SKM-1 (cell line): ENCODE data around the gene AKNA.

ENCODE experiments used
- DNase-seq: peaks from one replicate; lab custom pipeline; 2025; ENCODE audit not compliant: unreplicated experiment; lab: John Stamatoyannopoulos, UW

Gene AKNA, protein sequence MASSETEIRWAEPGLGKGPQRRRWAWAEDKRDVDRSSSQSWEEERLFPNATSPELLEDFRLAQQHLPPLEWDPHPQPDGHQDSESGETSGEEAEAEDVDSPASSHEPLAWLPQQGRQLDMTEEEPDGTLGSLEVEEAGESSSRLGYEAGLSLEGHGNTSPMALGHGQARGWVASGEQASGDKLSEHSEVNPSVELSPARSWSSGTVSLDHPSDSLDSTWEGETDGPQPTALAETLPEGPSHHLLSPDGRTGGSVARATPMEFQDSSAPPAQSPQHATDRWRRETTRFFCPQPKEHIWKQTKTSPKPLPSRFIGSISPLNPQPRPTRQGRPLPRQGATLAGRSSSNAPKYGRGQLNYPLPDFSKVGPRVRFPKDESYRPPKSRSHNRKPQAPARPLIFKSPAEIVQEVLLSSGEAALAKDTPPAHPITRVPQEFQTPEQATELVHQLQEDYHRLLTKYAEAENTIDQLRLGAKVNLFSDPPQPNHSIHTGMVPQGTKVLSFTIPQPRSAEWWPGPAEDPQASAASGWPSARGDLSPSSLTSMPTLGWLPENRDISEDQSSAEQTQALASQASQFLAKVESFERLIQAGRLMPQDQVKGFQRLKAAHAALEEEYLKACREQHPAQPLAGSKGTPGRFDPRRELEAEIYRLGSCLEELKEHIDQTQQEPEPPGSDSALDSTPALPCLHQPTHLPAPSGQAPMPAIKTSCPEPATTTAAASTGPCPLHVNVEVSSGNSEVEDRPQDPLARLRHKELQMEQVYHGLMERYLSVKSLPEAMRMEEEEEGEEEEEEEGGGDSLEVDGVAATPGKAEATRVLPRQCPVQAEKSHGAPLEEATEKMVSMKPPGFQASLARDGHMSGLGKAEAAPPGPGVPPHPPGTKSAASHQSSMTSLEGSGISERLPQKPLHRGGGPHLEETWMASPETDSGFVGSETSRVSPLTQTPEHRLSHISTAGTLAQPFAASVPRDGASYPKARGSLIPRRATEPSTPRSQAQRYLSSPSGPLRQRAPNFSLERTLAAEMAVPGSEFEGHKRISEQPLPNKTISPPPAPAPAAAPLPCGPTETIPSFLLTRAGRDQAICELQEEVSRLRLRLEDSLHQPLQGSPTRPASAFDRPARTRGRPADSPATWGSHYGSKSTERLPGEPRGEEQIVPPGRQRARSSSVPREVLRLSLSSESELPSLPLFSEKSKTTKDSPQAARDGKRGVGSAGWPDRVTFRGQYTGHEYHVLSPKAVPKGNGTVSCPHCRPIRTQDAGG (N-terminal part only)

DNA sequence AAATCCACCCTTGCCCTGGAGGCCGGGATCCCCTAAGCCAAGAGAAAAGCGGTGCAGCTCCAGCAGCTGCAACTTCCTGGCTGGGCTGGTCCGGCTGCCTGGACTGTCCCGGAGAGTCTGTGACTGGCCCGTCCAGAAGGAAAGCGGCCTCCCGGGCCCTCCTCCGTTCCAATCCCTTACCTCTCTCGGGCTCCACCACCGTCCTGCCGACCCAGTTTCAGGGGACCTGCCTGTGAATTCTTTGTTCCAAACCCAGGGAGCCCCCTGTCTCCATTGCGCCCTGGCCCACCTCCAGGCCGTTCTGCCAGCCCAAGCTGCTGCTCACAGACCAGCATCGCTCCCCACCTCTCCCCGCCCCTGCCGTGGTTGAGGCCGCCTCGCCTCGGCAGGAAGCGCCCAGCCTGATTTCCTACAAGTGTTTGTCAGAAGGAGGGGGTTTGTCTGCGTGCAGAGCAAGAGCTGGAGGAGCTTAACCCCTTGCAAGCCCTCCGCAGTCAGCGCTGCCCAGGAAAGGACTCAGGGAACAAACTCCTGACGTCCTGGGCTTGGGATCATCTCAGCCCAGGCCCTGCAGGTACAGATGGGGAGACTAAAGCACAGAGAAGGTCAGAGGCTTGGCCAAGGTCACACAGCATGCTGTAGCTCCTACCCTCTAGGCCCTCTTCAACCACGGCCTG, at the start of gene AKNA:
Gene AKNA (minus strand): TSS at position 303 of the 677 bp plus-strand sequence. CDS start 6,649 bp downstream, outside the sequence.
- DNase-seq: no peak

DNA sequence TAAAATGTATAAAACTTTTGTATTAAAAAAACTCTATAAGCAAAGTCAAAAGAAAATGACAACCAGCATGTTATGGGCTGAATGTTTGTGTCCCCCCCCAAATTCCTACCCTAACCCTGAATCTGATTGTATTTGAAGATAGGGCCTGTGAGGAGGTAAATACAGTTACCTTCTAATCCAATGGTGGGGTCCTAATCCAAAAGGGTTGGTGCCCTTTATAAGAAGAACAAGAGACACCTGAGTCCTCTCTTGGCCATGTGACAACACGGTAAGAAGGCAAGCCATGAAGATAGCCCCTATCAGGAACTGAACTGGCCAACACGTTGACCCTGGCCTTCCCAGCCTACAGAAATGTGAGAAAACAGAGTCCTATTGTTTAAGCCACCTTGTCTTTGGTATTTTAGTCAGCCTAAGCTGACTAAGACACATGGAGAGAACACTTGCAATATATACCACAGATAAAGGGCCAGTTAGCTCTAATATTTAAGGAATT, 49.7 kb upstream of the AKNA start:
- no peak for DNase-seq

DNA sequence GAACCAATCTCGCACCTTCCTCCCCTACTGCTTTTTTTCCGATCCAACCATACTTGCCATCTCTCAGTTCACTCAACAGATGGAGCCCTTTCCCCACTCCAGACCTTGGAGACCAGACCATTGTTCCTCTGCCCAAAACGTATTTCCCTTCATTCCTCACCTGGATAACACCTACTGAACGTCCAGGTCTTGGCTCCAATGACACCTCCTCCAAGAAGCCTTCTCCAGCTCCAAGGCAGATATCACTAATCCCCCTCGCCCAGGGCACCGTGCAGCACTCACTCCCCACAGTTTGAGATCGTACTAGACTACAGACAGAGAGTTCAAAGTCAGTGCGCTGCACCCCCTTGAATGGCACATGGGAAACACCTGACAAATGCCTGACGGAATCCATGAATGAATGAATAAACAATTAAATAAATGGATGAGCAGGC, 47.1 kb upstream of the AKNA start:
- DNase-seq: no peak

DNA sequence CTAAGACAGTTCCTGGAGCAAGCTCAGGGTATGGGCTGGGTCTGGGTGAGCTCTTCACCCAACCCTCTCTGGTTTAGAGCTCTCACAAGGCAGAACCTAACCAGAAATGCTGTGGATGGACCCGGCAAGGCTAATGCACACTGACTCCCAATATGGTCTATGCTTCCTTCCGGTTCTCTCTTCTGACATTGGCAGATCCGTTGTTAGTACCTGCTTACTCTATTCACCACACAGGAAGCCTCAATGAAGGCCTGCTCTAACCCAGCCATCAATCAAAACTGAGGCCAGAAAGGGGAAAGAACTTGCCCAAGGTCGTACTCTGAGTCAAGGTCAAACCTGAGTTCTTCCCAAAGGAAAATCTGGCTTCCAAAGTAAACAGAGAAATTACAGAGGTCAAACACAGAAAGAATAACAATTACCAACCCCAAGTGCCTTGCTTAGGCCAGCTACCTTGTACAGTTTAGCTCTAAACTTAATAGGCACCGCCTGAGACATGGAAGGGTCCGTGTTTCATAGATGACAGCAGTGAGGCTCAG, 46.0 kb upstream of the AKNA start:
- DNase-seq: no peak

DNA sequence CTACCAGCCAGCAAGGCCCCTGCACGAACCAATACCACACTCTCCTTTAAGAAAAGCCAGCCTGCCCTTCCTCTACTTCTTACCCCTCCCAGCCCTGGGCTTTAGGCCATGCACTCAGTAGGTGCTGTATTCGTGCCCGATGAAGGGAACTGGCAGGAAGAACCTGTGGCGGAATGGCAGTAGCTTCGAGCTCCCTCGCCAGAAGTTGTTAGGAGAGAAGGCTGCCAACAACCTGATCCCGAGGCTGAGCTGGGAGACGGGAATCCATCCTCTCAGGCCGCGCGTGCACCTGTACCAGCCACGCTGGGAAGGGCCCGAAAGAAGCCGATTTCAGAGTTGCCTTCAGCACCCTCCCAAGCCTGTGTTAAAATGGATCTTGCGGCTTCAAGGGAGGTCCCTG, 45.3 kb upstream of the AKNA start:
- DNase-seq: no peak

DNA sequence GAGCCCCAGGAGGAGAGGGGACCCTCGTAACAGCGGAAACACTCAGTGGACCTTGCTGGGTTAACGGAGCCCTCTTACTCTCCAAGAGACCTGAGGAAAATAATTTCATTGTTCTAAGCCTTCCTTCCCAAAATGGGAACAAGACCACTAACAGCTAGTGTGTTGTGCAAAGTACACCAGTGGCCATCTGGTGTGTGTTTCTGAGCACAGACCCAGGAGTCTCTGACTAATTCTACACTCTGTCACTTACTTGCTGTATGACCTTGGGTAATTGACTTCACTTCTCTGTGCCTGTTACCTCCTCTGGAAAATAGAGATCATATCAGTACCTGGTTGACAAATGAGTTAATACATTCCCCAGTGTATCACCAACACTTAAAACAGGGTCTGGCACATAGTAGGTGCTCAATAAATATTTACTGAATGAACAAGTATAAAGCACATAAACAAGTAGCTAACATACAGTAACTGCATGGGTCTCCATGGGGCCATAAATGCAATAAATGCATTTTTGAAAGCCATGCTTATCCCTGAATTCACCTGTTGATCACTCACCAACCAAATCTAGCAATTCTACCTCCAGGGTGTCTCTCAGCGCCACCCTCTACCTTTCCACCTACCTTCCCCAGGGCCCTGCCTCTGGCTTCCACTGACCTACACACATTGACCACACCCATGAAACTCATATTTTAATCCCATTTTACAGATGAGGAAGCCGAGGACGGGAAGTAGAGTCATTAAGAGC, 44.7 kb upstream of the AKNA start:
- DNase-seq: no peak

DNA sequence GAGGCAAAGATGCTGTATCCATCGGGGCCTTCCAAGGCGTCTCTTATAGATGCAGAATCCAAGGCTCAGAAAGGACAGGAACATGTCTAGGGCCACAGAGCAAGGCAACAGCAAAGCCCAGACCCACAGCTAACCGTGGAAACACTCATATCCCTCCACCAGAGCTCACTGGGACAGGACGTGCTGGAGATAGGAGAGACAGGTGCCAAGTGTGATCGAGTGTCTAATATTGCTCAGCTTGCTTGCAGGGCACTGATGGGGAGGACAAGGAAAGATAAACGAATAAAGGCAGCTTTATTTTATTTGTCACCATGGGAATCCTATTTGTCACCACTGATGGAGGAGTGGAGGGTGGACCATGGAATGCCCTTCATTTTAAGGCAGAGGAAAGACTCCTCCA, 44.0 kb upstream of the AKNA start:
- no peak for DNase-seq

DNA sequence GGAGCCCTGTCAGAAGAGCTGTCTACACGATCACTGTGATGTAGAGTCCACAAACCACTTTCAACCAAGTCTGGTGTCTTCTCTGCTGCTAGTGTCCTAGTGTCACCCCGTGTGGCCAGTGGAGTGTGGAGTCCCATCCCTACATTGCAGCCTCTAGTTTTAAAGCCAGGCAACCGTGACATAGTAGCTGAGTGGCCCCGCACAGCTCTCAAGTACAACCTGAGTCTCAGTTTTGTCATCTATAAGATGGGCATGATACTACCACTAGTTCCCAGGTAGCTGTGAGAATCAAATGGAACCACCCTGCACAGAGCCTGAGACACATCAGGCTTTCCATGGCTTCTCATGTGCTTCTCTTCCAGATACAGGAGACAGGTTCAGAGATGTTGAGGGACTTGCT, 43.2 kb upstream of the AKNA start:
- DNase-seq: no peak

DNA sequence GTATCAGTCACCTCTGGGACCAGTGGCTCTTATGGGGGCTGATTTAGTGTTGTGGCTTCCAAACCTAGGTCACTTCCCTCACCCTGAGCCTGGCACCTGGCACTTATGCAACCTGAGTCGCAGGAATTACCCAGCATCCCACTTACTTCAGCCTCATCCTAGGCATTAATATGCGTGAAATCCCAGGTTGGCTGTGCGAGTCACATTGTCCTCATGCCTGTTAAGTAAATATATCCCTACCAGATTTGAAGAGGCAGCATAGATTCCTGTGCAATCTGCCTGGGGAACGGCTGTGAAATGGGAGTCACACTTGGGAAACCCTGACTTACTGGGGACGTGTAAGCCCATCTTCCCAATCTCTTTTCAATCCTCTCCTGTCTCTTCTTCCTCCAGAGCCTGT, 42.7 kb upstream of the AKNA start:
- no peak for DNase-seq

DNA sequence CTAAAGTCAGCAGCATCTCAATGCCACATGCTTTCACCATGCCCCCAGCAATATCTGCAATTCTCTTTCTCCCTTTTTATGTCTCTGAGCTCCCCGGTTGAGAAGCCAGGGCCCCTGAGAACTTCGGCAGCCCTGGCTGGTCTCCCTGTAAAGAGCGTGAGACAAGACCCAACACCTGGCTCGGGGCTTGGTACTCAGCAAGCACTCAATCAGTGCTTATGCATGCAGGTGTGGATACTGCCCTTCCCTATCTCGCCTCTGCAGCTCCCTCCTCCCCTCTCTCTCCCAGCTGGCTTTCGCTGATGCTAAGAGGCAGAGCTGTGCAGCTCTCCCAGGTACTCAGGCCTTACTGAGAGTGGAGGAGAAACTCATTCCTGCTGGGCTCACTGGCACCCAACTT, 41.7 kb upstream of the AKNA start:
- no peak for DNase-seq

DNA sequence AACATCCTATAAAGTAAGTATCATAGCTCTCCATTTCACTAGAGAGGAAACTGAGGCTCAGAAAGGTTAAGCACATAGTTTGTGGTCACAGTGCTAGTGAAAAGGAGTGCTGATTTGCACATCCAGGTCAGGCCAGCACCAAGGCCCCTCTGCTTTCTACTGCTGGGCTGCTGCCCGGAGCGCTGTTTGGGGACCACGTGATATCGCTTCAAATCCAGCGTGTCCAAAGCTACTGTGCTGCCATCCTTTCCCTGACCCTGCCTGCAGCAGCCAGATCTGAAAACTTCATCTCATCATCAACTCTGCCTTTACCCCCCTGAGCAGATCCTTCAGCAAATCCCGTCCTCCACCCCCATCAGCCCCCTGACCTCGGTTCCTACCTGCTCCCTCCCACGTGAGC, 40.7 kb upstream of the AKNA start:
- DNase-seq: no peak

DNA sequence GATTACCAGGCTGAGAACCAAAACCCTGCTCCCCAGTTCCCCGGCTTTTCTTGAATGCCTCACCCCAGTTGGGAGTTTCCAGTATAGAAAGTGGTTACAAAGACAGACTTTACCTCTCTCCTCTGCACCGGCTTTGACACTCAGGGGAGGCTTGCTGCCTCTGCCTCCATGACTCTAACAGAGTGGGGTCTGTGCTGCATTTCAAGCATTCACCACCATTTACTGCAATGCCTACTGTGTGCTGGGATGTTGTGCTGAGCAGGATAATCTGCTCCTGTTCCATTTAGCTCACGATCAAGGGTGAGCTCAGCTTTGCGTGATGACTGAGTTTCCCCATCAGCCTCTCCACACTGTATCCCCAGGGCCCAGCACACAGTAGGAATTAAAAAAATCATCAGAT, 39.9 kb upstream of the AKNA start:
- no peak for DNase-seq

DNA sequence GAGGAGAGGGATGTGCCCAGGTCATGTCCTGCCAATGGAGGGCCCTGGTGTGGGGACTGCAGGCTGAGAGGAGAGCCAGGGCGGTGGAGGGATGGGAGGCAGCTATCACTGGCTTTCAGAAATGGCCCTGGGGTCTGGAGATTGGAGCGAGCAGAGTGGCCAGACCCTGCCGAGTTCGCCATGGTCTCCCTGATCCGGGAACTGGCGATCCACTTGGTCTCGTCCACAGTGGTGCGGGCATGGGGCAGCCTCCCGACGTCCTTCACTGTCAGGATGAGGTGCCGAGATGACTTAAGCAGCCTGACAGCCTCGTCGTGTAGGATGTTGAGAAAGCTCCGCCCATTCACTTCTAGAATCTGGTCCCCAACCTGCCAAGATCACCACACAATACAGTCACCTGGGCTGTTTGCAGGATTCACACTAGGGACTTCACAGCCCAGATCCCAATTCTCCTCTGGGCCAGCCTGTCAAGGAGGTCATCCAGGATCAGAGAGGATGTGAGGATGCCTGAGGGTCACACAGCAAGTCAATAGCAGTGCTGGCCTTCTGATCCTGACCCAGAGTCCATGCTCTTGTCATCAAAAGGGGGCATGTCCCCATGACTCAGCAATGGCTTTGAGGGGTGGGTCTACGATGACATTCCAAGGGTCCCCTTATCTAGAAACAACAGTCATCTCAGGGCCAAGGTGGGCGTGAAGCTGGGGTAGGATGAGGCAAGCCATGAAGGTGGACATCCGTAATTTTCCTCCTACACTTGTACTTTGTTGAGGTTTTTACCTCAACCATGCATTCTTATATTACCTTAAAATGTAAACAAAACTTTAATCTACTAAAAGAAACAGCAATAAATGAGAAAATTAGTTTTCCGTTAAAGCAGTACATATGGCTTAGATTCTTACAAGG, 38.5 kb upstream of the AKNA start:
- no peak for DNase-seq

DNA sequence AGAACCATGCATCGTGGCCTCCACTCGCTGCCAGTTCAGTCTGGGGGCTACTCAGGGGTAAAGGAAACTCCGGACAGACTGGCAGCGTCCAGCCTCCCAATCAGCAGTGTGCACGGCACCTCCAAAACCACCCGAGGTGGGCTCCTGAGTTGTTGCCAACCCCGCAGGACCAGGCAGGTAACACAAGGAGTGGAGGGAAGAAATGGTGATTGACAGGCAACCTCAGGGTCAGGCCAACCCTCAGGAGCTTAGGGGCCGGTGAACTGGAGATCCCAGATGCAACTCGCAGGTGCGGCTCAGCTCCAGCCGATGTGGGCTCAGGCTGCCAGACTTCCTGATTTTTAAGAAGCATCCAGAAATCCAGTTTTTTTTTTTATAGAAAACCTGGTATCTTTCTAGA, 37.3 kb upstream of the AKNA start:
- DNase-seq: no peak

DNA sequence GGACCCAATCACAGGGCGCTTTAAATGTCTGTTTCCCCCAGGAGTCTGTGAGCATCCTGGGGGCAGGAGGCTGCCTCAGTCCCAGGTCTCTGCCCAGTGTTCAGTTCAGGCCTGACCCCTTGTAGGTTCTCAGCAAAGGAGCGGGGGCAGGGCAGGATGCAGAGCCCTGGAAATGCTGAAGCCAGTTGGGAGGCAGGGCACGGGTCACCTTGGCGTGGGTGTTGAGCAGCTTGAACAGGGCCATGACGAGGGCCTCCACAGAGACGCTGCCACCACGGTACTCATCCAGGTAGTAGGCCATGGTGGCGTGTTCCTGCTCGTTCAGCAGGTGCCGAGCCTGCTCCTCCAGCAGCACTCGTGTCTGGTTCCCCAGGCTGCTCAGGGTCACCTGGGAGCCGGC, 36.3 kb upstream of the AKNA start:
- no peak for DNase-seq

DNA sequence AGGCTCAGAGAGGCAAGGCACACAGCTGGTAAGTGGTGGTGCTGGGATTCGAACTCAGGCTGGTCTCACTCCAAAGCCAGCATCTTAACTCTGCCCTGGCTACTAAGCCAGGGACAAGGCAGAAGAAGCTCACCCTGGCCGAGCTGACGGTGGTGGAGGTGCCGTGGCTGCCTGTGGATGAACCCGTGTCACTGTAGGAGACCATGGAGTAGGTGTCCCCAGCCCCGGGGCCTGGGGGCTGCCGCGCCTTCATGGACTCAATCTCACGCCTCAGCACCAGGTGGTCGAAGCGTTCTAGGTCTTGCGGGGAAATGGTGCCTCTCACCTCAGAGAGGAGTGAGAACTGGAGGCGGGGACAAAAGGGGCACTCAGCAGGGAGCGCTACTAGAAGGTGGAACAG, 35.4 kb upstream of the AKNA start:
- no peak for DNase-seq

DNA sequence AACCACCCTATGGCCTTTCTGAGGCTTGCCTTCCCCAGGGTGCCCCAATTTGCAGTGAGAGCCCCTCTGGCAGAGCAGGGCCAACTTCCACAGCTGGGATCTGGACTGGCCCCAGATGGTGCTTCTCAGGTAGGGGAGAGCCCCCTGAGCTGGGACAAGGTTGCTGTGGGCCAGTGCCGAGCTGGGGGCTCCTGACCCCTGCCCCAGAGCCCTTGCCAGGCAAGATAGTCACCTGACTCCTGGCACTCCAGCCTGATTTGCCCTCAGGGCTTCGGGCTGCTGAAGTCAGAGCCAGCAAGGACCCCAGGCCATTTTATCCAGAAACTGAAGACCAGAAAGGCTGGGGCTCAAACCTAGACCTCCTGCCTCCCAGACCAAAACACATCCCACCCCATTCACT, 33.4 kb upstream of the AKNA start:
- no peak for DNase-seq

DNA sequence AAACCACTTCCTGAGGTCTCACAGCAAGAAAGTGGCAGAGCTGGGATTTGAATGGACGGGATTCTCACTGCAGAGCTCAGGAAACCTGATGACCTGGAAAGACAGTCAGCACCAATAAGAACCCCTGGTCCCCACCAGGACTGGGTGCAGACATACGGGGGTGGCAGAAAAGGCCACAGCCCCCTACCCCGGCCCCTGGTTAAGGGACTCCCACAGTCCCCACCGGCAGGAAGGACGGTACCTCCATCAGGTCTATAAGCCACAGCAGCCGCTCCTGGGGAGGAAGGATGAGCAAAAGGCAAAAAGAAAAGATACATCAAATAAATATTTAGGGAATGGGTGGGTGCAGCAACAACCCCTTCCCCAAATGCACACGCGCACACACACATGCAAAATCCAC, 32.0 kb upstream of the AKNA start:
- DNase-seq: no peak

DNA sequence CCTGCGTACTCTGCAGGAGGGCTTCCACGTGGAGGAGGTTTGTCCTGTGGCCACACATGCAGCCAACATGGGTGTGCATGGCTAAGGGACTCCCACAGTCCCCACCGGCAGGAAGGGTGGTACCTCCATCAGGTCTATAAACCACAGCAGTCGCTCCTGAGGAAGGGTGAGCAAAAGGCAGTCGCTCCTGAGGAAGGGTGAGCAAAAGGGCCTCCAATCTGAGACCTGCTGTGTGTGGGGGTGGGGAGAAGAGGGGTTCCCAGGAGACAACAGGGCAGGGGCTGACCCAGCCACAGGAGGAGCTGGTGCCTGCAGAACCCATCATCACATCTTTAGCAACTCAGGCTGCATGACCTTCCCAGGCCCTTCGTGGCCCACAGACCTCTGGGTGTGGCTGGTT, 30.3 kb upstream of the AKNA start:
- no peak for DNase-seq
